ENCODE results near the gene MRC1.

DNA sequence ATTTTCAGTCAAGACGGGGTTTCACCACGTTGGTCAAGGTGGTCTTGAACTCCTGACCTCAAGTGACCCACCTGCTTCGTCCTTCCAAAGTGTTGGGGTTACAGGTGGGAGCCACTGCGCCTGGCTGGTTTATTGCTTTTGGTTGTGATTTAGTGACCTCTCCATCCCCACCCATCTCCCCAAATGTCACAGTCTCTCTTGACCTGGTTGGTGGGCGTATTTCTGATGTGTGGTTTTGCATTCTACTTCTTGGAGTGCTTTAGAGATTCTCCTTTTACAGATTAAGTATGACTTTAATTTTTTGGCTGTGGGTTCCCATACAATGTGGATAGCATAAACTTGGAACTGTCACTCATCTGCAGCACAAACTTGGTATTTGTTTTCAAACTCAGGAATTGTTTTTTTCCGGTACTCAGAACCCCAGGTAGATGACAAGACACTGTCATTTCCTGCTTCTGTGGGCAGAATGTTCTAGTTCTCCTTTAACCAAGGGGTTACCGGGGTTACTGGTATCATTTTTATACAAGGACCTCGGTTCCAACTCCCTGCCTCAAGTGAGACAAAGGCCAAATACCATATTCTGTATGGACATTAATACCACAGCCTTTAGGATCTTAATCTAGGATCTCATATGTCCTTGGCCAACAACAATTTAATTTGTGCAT, 50.5 kb downstream of the MRC1 start:
- TF ChIP-seq, protein P1, sequence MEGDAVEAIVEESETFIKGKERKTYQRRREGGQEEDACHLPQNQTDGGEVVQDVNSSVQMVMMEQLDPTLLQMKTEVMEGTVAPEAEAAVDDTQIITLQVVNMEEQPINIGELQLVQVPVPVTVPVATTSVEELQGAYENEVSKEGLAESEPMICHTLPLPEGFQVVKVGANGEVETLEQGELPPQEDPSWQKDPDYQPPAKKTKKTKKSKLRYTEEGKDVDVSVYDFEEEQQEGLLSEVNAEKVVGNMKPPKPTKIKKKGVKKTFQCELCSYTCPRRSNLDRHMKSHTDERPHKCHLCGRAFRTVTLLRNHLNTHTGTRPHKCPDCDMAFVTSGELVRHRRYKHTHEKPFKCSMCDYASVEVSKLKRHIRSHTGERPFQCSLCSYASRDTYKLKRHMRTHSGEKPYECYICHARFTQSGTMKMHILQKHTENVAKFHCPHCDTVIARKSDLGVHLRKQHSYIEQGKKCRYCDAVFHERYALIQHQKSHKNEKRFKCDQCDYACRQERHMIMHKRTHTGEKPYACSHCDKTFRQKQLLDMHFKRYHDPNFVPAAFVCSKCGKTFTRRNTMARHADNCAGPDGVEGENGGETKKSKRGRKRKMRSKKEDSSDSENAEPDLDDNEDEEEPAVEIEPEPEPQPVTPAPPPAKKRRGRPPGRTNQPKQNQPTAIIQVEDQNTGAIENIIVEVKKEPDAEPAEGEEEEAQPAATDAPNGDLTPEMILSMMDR (IDR thresholded peaks at IDR 0.05; ENCODE audit: low read length), result no peak
- TF ChIP-seq EZH2 (IDR thresholded peaks at IDR 0.05; ENCODE audit: borderline replicate concordance, low read length), result no peak

All from OCI-LY1 (cell line).